ENCODE measurements around the gene ADGB.

Gene ADGB

GRCh38 chr6:146862508-146862919 lies 263.7 kb downstream of the ADGB start:
- DNase-seq (ENCODE audit: low read depth), result no peak

GRCh38 chr6:146864300-146864699 lies 265.5 kb downstream of the ADGB start:
- DNase-seq (ENCODE audit: low read depth), result no peak

- no peak for DNase-seq (ENCODE audit: low read depth)
Measured at GRCh38 chr6:146864885-146865284, 266.1 kb downstream of the ADGB start.
